ENCODE measurements around the gene NT5E.
A peak's percentile ranks its signal among the peaks of the same experiment; 100 is the strongest.

NT5E gene

DNA sequence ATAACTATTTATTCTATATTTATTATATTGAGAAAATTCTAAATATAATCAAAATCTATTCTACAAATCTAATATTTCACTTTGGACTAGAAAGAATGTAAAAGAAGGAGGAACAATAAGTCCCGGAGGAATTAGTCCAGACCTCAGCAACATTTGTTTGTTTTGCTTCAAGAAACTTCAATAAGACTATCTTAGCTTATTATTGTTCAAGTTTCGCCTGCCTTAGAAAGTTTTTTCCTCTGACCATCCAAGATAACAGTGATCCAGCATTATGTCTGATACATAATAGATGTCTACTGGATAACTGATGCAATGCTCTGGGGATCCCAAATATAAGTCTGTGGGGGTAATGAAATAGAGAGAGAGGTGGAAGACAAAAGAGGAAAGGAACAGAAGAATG lies 28.7 kb upstream of the NT5E start:
- DNase-seq: no peak

GRCh38 chr6:85421972-85422371 lies 27.9 kb upstream of the NT5E start:
- no peak for DNase-seq

DNA sequence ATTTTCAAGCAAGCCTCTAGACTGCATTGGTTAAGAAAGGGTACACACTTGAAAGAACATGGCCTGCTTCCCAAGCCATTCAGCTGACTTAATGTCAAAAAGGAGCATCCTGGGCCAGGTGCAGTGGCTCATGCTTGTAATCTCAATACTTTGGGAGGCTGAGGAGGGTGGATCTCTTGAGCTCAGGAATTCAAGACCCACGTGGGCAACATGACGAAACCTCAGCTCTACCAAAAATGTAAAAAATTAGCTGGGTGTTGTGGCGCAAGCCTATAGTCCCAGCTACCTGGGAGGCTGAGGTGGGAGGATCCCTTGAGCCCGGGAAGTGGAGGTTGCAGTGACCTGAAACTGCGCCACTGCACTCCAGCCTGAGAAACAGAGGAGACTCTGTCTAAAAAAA lies 26.9 kb upstream of the NT5E start:
- DNase-seq: no peak

- no peak for DNase-seq
These were observed 24.9 kb upstream of the NT5E start for GRCh38 chr6:85424981-85425380.

- DNase-seq: no peak
These were observed 23.9 kb upstream of the NT5E start for GRCh38 chr6:85425997-85426396.

- no peak for DNase-seq
These were observed 21.4 kb upstream of the NT5E start for GRCh38 chr6:85428486-85428885.

DNA sequence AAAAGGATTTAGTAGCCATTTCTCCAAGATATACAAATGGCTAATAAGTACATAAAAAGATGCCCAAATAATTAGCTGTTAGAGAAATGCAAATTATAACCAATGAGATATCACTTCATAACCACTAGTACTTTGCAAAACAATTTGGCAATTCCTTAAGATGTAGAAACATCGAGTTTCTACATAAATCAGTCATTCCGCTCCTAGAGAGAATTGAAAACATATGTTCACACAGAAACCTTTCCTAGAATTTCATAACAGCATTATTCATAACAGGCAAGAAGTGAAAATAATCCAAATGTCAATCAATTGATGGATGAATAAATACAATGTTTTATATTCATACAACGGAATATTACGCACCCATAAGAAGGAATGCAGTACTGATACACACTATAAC lies 20.5 kb upstream of the NT5E start:
- no peak for DNase-seq

GRCh38 chr6:85431271-85431670 lies 18.6 kb upstream of the NT5E start:
- no peak for DNase-seq

DNA sequence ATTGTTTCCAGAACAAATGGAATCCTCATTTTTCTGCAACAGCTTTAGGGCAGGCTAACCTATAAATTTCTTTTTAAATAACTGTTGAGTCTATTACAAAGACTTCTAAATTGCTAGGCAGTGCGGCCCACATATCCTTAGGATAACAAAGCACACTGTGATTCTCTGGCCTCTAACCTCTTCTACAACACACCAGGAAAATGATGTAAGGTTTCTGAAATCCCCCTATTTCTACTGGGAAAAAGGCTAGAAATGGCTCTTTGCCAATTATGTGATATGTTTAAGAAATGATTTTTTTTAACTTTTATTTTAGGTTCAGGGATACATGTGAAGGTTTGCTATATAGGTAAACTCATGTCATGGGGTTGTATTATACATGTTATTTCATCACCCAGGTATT lies 17.3 kb upstream of the NT5E start:
- no peak for DNase-seq

GRCh38 chr6:85435851-85436250 lies 14.0 kb upstream of the NT5E start:
- DNase-seq: no peak

DNA sequence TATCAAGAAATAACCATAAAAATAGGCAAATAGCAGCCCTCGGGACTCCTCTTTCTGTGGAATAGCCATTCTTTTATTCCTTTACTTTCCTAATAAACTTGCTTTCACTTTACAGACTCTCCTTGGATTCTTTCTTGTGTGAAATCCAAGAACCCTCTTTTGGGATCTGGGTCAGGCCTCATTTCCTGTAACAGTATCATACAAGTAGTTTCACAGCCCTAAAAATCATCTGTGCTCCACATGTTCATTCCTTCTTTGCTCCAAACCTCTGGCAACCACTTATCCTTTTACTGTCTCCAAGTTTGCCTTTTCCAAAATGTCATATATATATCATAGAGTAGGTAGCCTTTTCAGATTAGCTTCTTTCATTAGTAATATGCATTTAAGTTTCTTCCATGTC lies 13.5 kb upstream of the NT5E start:
- DNase-seq: no peak

- DNase-seq: no peak
These were observed 12.9 kb upstream of the NT5E start for GRCh38 chr6:85436939-85437495.

DNA sequence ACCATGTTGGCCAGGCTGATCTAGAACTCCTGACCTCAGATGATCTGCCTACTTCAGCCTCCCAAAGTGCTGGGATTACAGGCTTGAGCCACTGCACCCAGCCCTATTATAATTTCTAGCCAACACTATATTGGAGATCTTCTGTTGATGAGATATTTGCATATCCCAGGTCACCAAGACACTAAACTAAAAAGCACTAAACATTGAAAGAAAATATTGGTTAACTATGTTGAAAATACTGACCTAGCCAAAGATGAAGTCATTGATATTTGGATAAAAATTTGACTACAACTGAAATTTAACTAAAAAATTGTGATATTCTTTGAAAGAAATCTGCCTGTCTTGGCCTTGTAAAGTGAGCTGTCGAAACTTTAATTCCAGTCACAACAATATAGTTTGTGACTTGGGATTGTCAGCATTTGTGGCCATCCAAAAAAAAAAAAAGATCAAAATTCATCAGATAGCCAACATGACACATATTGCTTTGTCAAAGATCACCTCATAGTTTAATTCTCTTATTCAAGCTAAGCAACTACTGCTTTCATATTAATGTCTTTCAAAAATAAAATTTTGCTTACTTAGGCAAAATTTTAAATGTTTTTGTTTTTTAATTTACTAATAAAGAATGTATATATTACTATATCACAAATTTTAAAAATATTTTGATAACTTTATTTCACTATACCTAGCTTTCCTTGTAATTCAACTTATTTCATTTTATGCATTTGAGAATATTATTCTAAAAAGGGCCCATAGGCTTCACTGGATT lies 6.3 kb upstream of the NT5E start:
- no peak for DNase-seq

DNA sequence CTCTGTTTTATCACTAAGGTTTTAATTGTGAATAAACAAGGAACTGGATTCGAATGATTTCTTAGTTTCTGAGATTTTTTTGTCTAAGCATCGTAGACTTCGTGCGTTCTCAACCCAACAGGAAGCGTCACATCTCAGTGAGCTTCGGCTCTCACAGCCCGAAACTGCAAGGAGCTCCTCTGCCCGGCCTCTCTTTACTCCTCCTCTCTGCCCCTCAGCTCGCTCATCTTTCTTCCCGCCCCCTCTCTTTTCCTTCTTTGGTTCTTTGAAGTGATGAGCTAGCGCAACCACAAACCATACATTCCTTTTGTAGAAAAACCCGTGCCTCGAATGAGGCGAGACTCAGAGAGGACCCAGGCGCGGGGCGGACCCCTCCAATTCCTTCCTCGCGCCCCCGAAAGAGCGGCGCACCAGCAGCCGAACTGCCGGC lies 480 bp upstream of the NT5E start:
- DNase-seq: peak in 6 of 56 donors; percentile 11 to 44 (median 18)

GRCh38 chr6:85451565-85452306 lies 1.9 kb downstream of the NT5E start:
- no peak for DNase-seq

- no peak for DNase-seq
These were observed 2.6 kb downstream of the NT5E start for GRCh38 chr6:85452441-85452881.

GRCh38 chr6:85453052-85453451 lies 3.2 kb downstream of the NT5E start:
- no peak for DNase-seq

GRCh38 chr6:85453490-85453889 lies 3.6 kb downstream of the NT5E start:
- DNase-seq: no peak

GRCh38 chr6:85455471-85456026 lies 5.7 kb downstream of the NT5E start:
- no peak for DNase-seq

GRCh38 chr6:85456782-85457181 lies 6.9 kb downstream of the NT5E start:
- no peak for DNase-seq

- DNase-seq: no peak
These were observed 8.3 kb downstream of the NT5E start for GRCh38 chr6:85458184-85458583.

- DNase-seq: no peak
These were observed 8.9 kb downstream of the NT5E start for GRCh38 chr6:85458782-85459181.
